ENCODE results near the gene NFKBIZ. TPM values are rescaled to one million over a fixed set of nuclear protein-coding genes. Genes with fewer than 3 reads are reported as not detected.

The NFKBIZ gene, protein sequence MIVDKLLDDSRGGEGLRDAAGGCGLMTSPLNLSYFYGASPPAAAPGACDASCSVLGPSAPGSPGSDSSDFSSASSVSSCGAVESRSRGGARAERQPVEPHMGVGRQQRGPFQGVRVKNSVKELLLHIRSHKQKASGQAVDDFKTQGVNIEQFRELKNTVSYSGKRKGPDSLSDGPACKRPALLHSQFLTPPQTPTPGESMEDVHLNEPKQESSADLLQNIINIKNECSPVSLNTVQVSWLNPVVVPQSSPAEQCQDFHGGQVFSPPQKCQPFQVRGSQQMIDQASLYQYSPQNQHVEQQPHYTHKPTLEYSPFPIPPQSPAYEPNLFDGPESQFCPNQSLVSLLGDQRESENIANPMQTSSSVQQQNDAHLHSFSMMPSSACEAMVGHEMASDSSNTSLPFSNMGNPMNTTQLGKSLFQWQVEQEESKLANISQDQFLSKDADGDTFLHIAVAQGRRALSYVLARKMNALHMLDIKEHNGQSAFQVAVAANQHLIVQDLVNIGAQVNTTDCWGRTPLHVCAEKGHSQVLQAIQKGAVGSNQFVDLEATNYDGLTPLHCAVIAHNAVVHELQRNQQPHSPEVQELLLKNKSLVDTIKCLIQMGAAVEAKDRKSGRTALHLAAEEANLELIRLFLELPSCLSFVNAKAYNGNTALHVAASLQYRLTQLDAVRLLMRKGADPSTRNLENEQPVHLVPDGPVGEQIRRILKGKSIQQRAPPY
- polyA plus RNA-seq, result 10.1 TPM

DNA sequence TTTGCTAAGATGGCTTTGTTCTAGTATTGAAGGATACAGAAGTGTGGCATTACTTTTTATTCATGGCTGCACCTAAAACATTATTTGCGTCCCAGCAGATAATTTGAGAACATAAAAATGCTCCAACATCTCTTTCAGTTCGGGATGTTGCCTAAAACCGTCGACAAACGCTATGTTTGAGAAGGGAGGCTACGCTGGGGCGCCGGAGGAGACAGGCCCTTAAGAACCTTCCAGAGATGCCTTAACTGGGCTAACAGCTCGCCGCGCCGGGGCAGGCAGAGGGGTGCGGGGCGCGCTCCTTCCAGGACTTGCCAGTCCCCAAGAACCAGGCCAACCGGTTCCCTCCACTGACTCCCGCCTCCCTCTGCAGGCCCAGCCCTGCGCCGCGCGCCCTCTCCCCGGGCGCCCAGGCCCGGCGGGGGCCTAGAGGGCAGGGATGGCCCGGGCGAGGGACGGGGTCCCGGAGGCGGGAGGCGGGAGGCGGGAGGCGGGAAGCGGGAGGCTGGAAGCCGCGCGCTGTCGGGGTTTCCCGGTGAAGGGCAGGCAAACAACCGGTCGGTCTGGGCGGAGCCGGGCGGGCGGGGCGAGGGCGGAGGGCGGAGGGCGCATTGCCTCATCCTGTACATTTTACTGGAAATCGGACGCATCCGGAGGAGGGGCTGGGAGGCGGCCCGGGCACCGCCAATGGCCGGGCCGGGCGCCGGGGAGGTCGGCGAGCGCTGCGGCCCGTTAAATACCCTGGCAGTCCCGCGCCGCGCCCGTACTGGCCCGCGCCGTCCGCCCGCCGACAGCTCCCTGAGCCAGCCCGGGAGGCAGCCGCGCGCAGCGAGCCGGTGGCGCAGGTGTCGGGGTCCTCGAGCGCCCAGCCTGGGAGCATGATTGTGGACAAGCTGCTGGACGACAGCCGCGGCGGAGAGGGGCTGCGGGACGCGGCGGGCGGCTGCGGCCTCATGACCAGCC, at the start of gene NFKBIZ:
TSS of gene NFKBIZ (plus strand) at position 761 of the 960 bp plus-strand sequence. CDS start at position 876, 115 bp downstream.
- Mint-ChIP-seq H3K36me3 (peaks cover 6% of the 10 kb centered on the region), H3K27ac (peak within 1 kb of the TSS; percentile 97 to 99 (median 97)), H3K27me3 (no peaks in the 10 kb centered on the region), H3K9me3 (no peaks in the 10 kb centered on the region), H3K4me3 (peak within 1 kb of the TSS; percentile 97 to 99 (median 98)), H3K4me1 (peaks cover 23 to 51% (median 50%) of the 10 kb centered on the region in 3 donors)

GRCh38 chr3:101801174-101801573, 48.1 kb upstream of the NFKBIZ start:
- H3K27me3 Mint-ChIP-seq, result no peaks in the 10 kb centered on the region
- H3K27ac Mint-ChIP-seq, result no peak overlapping the region
- peaks cover 4 to 21% (median 14%) of the 10 kb centered on the region in 3 donors for H3K4me1 Mint-ChIP-seq
- no peaks in the 10 kb centered on the region for H3K9me3 Mint-ChIP-seq
- peak overlapping the region in 1 of 4 donors; percentile 17 for H3K4me3 Mint-ChIP-seq
- H3K36me3 Mint-ChIP-seq, result peaks cover 6% of the 10 kb centered on the region

- peaks cover 6% of the 10 kb centered on the region for H3K36me3 Mint-ChIP-seq
- H3K9me3 Mint-ChIP-seq, result no peaks in the 10 kb centered on the region
- peak overlapping the region in 1 of 3 donors; percentile 88 for H3K27ac Mint-ChIP-seq
- H3K27me3 Mint-ChIP-seq, result no peaks in the 10 kb centered on the region
- peaks cover 4 to 14% (median 9%) of the 10 kb centered on the region in 3 donors for H3K4me1 Mint-ChIP-seq
- no peak overlapping the region for H3K4me3 Mint-ChIP-seq
Measured at GRCh38 chr3:101802179-101802578, 47.1 kb upstream of the NFKBIZ start.

DNA sequence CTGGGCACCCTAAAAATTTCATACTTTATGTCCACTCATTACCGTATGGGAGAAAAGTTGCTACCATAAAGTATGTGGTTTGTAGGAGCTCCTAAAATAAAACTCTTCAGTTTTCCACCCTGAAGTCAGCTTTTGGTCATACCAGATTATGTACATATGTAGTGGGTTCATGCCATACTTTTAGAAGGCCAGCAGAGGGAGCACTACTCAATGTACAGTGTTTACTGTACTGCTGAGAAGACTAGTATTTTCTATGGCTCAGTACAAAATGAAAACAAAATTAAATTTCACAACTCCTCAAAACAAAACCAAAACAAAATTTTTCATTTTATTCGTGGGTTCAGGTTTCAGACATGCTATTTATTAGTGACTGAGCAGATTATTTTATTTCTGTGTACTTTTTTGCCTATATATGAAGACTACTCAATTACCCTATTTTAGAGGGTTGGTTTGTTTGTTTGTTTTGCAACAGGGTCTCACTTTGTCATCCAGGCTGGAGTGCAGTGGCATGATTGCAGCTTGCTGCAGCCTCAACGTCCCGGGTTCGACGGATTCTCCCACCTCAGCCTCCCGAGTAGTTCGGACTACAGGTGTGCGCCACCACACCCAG, 46.0 kb upstream of the NFKBIZ start:
- H3K4me1 Mint-ChIP-seq, result peaks cover under 1 to 14% (median 9%) of the 10 kb centered on the region in 3 donors
- H3K27me3 Mint-ChIP-seq, result no peaks in the 10 kb centered on the region
- H3K4me3 Mint-ChIP-seq, result no peak overlapping the region
- H3K27ac Mint-ChIP-seq, result peak overlapping the region in 1 of 3 donors; percentile 81
- H3K9me3 Mint-ChIP-seq, result no peaks in the 10 kb centered on the region
- peaks cover 6% of the 10 kb centered on the region for H3K36me3 Mint-ChIP-seq

- H3K36me3 Mint-ChIP-seq, result peaks cover 6% of the 10 kb centered on the region
- no peak overlapping the region for H3K4me3 Mint-ChIP-seq
- H3K27me3 Mint-ChIP-seq, result no peaks in the 10 kb centered on the region
- H3K9me3 Mint-ChIP-seq, result no peaks in the 10 kb centered on the region
- H3K27ac Mint-ChIP-seq, result no peak overlapping the region
- peaks cover 0 to 16% (median 11%) of the 10 kb centered on the region in 3 donors for H3K4me1 Mint-ChIP-seq
Measured at GRCh38 chr3:101803939-101804338, 45.4 kb upstream of the NFKBIZ start.

DNA sequence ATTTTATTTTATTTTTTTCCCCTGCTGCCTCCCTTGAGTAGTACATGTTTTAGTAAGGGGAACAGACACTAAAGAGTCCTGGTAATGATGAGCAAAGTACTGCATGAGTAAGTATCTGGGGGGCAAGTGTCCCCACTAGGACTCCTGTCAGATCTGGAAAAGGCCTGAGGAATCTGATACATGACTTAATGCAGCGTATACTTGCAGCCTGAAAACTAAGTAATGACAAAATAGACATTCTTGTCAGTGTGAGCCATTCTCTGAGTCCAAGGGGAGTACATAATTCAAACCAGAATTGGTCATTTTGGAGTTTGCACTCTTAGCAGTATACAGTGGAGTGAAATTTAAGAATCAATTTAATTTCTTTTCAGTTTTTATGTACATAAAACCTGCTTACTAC, 42.8 kb upstream of the NFKBIZ start:
- H3K9me3 Mint-ChIP-seq, result no peaks in the 10 kb centered on the region
- H3K4me1 Mint-ChIP-seq, result peaks cover 5 to 24% (median 22%) of the 10 kb centered on the region in 3 donors
- peaks cover 5% of the 10 kb centered on the region for H3K36me3 Mint-ChIP-seq
- H3K4me3 Mint-ChIP-seq, result no peak overlapping the region
- H3K27ac Mint-ChIP-seq, result no peak overlapping the region
- H3K27me3 Mint-ChIP-seq, result no peaks in the 10 kb centered on the region

DNA sequence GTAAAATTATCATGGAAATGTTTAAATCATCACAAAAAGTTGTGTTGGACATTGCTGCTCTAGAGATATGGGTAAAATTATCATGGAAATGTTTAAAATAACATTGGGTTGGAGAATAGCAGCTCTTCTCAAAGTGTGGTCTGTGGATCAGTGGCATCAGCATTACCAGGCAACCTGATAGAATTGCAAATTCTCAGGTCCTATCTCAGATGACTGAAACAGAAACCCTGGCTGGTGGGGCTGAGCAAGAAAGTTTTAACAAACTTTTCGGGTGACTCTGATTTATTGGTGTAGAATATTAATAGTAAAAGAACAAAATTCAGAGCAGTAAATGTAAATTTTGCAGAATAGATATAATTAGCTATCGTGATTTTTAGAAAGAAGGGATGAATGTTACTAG, 41.4 kb upstream of the NFKBIZ start:
- Mint-ChIP-seq H3K36me3 (peaks cover 5% of the 10 kb centered on the region), H3K27me3 (no peaks in the 10 kb centered on the region), H3K4me1 (peaks cover 5 to 24% (median 22%) of the 10 kb centered on the region in 3 donors), H3K27ac (no peak overlapping the region), H3K4me3 (peak overlapping the region in 1 of 4 donors; percentile 27), H3K9me3 (no peaks in the 10 kb centered on the region)

- no peak overlapping the region for H3K4me3 Mint-ChIP-seq
- peak overlapping the region in 2 of 3 donors; percentile 39 to 76 for H3K27ac Mint-ChIP-seq
- peaks cover 11 to 26% (median 23%) of the 10 kb centered on the region in 3 donors for H3K4me1 Mint-ChIP-seq
- no peaks in the 10 kb centered on the region for H3K9me3 Mint-ChIP-seq
- peaks cover 5% of the 10 kb centered on the region for H3K36me3 Mint-ChIP-seq
- no peaks in the 10 kb centered on the region for H3K27me3 Mint-ChIP-seq
Measured at GRCh38 chr3:101809178-101810021, 39.9 kb upstream of the NFKBIZ start.

- H3K27ac Mint-ChIP-seq, result peak overlapping the region in 1 of 3 donors; percentile 76
- H3K4me1 Mint-ChIP-seq, result peaks cover 11 to 30% (median 23%) of the 10 kb centered on the region in 3 donors
- H3K27me3 Mint-ChIP-seq, result no peaks in the 10 kb centered on the region
- H3K4me3 Mint-ChIP-seq, result no peak overlapping the region
- H3K36me3 Mint-ChIP-seq, result peaks cover 3% of the 10 kb centered on the region
- H3K9me3 Mint-ChIP-seq, result no peaks in the 10 kb centered on the region
Measured at GRCh38 chr3:101810022-101810418, 39.3 kb upstream of the NFKBIZ start.

- Mint-ChIP-seq H3K9me3 (no peaks in the 10 kb centered on the region), H3K27ac (no peak overlapping the region), H3K4me3 (no peak overlapping the region), H3K36me3 (peaks cover 3% of the 10 kb centered on the region), H3K4me1 (peaks cover 11 to 34% (median 30%) of the 10 kb centered on the region in 3 donors), H3K27me3 (no peaks in the 10 kb centered on the region)
Measured at GRCh38 chr3:101811875-101812274, 37.4 kb upstream of the NFKBIZ start.

DNA sequence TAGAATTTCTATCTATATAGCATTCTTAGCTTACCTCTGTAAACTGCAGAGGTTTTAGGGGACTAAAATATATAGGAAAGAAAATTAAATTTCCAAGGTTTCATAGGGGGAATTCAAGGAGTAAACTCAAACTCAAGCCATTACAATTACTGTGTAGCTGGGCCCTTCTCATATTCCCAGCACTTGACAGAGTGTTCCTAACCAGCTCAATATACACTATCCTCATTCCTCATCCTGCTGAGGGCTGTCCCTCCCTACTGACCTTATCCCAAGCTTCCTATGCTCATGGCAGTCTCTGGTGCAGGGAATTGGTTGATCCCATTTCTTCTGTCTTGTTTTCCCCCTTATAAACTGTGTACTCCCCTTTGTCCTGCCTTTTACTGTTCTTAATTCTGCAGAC, 36.4 kb upstream of the NFKBIZ start:
- no peaks in the 10 kb centered on the region for H3K9me3 Mint-ChIP-seq
- H3K27ac Mint-ChIP-seq, result no peak overlapping the region
- no peaks in the 10 kb centered on the region for H3K27me3 Mint-ChIP-seq
- peaks cover 11 to 37% (median 32%) of the 10 kb centered on the region in 3 donors for H3K4me1 Mint-ChIP-seq
- no peak overlapping the region for H3K4me3 Mint-ChIP-seq
- peaks cover 3% of the 10 kb centered on the region for H3K36me3 Mint-ChIP-seq

GRCh38 chr3:101813817-101814440, 35.4 kb upstream of the NFKBIZ start:
- Mint-ChIP-seq H3K27ac (no peak overlapping the region), H3K4me1 (peaks cover 17 to 43% (median 38%) of the 10 kb centered on the region in 3 donors)

DNA sequence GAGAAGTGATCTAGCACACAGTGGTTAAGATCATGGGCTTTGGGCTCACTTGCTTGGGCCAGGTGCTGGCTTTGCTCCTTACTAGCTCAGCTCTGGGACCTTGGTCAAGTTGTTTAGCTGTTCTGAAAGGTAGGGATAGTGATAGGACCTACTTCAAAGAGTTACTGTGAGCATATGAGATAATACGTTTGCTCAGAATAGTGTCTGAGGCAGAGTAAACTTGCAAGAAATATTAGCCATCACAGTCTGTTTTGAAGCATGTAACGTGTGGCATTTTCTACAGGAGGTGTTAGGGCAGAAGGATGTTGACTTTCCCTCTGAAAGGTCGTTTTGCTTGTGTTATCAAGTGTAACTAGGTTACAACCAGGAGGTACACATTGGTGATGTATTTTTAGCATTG, 34.5 kb upstream of the NFKBIZ start:
- no peak overlapping the region for H3K4me3 Mint-ChIP-seq

More at GRCh38 chr3:101813817-101814440, 35.4 kb upstream of the NFKBIZ start:
- no peak overlapping the region for H3K4me3 Mint-ChIP-seq
- H3K27me3 Mint-ChIP-seq, result no peaks in the 10 kb centered on the region
- peaks cover 5% of the 10 kb centered on the region for H3K36me3 Mint-ChIP-seq
- no peaks in the 10 kb centered on the region for H3K9me3 Mint-ChIP-seq

More for the DNA sequence above, 34.5 kb upstream of the NFKBIZ start:
- peaks cover 15 to 41% (median 37%) of the 10 kb centered on the region in 3 donors for H3K4me1 Mint-ChIP-seq
- H3K36me3 Mint-ChIP-seq, result peaks cover 7% of the 10 kb centered on the region
- H3K9me3 Mint-ChIP-seq, result no peaks in the 10 kb centered on the region
- no peaks in the 10 kb centered on the region for H3K27me3 Mint-ChIP-seq
- peak overlapping the region in 1 of 3 donors; percentile 49 for H3K27ac Mint-ChIP-seq

All from IgD-negative memory B cell (primary cell).